ENCODE results near the gene MANEA.

MANEA gene

DNA sequence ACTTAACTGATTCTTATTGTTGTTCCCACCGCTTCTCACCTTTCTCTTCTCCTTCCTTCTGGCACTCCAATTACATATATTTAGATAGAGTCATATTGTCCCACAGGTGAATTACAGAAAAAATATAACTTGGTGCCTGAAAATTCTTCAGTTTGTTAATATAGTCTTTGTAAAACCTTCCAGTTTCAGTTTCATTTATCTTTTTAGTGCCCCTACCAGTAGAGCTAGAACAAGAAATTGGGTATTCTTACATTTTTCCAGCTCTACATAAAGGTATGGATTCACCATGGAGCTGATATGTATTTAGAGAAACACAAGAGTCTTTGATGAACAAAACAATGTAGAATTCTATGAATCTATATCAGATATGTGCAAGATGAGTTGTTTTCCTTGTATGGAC lies 10.7 kb downstream of the MANEA start:
- DNase-seq (ENCODE audit: low read depth) = no peak

GRCh38 chr6:95589067-95589466 lies 11.7 kb downstream of the MANEA start:
- DNase-seq (ENCODE audit: low read depth) = no peak

GRCh38 chr6:95589826-95590570 lies 12.7 kb downstream of the MANEA start:
- DNase-seq (ENCODE audit: low read depth) = no peak

DNA sequence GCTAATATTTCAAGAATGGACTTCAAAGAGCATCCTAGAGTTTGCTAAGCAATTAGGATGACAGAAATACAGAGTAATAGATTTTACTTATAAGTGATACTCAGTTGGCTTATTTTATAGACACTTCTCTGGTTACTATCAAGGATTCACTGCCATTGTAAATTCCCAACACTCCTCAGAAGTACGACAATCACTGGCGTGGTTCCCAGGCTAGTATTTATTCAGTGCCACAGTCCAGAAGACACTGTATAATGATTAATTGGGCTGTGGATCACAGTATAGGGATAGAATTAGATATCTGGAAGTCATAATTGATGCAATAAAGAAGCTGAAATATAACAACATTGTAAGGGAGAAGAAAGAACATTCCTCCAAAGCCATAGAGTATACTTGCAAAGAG lies 15.7 kb downstream of the MANEA start:
- DNase-seq (ENCODE audit: low read depth) = no peak

- no peak for DNase-seq (ENCODE audit: low read depth)
Measured at GRCh38 chr6:95596021-95596420, 18.7 kb downstream of the MANEA start.

DNA sequence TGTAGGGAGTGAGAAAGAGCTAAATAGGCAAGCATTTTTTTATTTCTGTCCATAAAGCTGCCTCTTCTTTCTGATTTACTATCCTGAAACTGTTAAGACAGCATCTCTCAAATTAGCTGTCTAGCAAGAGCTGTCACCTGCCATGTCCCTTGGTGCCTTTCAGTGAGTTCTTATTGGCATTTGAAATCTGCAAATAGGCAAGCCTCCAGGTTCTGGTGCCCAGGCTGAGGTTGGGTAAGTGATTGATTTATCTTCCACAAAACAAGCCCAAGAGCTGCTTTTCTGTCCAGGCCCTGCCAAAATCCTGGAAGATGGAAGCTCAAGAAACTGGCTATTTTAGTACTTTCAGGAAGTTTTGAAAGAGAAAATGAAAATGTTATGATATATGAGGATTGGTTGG lies 22.4 kb downstream of the MANEA start:
- DNase-seq (ENCODE audit: low read depth) = no peak

GRCh38 chr6:95601133-95601532 lies 23.8 kb downstream of the MANEA start:
- DNase-seq (ENCODE audit: low read depth) = no peak

DNA sequence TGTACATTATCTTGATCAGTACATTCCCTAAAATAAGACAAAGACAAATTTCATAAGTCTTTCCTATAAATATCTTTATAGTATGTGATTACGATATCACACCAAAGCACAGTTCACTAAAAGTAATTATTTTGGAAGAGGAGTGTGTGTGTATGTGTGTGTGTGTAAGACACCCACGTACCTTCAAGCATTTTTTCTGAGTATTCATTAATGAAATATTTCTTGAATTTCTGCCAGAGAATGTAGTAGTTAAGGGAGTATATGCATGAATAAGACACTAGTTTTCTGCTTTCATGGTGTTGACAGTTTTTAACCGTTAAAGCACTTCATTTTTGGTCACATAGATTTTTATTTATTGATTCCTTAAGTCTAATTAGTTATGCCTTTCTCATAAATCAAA lies 36.8 kb downstream of the MANEA start:
- DNase-seq (ENCODE audit: low read depth) = no peak

DNA sequence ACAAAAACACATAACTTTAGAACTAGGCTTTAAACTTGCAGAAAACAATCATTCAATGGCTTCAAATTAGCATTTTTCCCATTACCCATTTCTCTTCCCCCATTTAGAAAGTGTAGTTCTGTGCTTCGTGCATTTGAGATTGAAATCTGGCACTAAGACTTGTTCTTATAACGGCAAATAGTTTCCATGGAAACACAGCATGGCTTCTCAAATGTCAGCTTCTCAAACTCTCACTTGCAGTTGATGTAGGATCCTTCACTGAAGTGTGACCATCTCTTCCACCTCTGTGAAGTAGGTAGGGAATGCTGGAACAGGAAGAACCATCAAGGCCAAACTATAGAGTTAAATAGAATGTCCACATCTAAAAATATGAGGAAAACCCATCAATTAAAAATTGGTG lies 52.2 kb downstream of the MANEA start:
- DNase-seq (ENCODE audit: low read depth) = no peak

DNA sequence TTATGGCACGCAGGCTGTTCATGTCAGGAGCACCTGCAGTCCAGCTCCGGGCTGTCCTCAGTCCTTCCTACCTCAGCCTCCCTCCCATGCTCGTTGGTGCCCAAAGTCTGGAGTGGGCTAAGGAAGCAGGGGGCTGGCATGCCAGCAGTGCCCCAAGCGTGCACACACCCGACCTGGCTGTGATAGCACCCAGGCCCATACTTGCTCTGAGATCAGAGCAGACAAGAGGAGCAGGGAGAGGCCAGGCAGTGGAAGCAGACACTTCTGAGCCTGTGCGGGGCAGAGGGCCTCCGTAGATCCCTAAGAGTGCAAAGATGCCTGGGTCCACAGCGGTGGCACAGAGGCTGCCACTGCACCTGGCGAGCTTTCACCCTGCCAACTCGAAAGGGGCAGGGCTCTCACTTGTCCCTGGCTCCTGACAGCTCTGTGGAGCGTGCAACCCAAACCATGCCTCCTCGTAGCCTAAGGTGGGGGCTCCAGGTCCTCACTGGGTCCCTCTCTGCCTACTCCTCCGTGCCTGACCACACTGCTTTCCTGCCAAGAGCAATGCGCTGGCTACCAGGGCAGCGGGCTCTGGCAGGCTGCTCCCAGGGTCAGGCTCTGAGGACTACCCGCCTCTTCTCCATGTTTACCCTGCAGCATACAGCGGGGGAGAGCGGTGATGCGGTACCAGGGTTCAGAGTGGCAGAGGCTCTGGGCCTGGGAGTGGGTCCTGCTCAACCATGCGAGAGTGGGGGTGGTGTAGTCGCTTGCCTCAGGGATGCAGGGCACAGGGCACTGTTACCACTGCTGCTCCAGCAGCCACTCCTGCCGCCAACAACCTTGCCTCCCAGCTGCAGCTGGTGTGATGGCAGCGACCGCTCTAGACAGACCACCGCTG lies 59.5 kb downstream of the MANEA start:
- no peak for DNase-seq (ENCODE audit: low read depth)

DNA sequence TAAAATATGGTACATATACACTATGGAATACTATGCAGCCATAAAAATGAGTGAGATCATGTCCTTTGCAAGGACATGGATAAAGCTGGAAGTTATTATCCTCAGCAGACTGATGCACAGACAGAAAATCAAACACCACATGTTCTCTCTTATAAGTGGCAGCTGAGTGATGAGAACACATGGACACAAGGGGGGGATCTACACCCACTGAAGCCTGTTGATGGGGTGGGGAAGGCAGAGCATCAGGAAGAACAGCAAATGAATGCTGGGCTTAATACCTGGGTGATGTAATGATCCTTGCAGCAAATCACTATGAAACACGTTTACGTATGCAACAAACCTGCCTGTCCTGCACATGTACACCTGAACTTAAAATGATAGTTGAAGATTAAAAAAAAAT lies 71.3 kb downstream of the MANEA start:
- DNase-seq (ENCODE audit: low read depth) = no peak

GRCh38 chr6:95649451-95649850 lies 72.1 kb downstream of the MANEA start:
- DNase-seq (ENCODE audit: low read depth) = no peak

DNA sequence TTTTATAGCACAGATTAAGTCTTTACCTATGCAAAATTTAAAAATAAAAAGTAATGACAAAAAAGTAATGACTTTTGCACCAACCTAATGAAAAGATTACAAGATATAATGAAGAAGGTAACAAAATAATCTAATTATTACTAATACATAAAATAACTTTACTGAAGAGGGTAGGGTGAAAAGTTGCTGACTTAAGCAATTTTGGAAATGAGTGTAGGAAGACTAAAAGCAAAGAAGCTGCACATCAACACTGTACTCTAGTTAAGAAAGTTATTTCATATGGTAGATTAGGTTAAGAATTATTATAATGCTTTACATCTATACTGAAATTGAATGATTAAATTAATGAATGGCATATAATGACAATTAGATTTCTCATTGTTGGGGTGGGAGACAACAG lies 76.8 kb downstream of the MANEA start:
- DNase-seq (ENCODE audit: low read depth) = no peak

GRCh38 chr6:95658886-95659285 lies 81.6 kb downstream of the MANEA start:
- no peak for DNase-seq (ENCODE audit: low read depth)

Data from stimulated activated CD8-positive, alpha-beta memory T cell treated with anti-CD3 and anti-CD28 coated beads, Interleukin-4, amount 100 ng/mL, for 24 hours (primary cell).